NCI-H748 (cell line): ENCODE results near the gene UCK2.

ENCODE experiments used
- DNase-seq: peaks from one replicate; lab custom pipeline; 2025; ENCODE audit not compliant: unreplicated experiment; lab: John Stamatoyannopoulos, UW

Gene UCK2

GRCh38 chr1:165833358-165833757, 5.9 kb downstream of the UCK2 start:
- no peak for DNase-seq

GRCh38 chr1:165834229-165834628, 6.8 kb downstream of the UCK2 start:
- no peak for DNase-seq

DNA sequence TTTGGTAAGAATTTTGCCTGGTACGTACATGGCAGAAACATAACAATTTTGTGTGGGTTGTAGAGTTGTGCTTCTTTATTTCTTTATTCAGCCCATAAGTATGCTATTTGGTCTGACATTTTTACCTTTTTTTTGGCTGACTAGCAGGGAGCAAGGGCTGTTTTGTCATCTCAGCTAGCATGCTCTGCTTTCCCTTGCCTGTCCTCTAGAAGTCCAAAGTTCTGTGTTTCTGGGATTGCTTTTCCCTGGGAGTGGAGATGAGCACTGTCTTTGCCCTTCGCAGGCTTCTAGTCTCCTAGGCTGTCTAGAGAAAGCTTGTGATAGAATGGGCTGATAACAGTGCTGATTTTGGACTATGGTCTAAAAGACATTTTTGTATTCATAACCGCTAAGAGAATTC, 7.5 kb downstream of the UCK2 start:
- DNase-seq, result no peak

DNA sequence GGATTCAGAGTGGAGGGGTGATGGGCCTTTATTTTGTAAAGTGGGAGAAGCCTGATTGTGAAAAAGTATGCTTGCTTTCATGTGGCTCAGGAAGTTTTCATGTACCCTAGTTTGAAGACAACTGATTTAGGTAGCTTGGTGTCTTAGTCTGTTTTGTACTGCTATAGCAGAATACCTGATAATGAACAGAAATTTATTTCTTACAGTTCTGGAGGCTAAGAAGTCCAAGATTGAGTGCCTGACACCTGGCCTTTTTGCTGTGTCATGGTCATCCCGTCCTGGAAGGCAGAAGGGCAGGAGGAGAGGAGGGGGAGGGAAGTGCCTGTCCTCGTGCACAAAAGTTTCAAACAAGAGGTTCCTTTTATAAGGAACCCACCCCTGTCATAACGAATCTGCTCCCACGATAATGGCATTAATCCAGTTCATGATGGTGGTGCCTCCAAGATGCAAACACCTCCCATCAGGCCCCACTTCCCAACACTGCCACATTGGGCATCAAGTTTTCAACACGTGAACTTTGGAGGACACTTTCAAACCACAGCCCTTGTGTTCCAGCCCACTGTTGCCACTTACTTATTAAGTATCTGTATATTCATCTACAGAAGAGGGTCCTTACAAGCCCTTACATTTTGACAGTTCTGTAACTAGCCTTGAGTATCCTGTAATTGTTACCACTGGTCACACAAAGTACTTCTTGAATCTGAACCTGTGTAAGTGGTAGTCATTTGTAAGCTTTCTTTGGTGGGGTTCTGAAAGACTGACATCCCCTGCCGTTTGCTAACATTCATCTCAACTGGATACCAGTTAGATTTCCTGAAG, 9.5 kb downstream of the UCK2 start:
- no peak for DNase-seq

GRCh38 chr1:165837838-165838364, 10.5 kb downstream of the UCK2 start:
- no peak for DNase-seq

GRCh38 chr1:165840423-165840822, 13.0 kb downstream of the UCK2 start:
- no peak for DNase-seq

DNA sequence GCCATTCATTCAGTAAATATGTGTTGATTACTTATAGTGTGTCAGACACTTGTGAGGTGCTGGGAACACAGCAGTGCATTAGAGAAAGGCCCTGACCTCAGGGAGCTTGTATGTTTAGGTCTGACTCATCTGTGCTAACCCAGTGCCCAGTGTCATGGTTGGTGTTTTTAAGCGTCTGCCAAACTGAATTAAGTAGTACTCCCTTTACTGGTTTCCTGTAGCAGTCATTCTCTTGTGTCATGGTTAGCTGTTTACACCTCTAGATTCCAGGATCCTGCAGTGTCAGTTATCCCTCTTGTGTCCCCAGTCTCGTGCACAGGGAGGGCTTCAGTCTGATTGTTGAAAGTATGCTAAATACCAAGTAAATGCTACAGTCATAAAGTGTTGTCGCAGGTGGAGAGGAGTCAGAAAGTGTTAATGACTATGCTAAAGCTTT, 14.2 kb downstream of the UCK2 start:
- no peak for DNase-seq

GRCh38 chr1:165842023-165842670, 14.7 kb downstream of the UCK2 start:
- no peak for DNase-seq

DNA sequence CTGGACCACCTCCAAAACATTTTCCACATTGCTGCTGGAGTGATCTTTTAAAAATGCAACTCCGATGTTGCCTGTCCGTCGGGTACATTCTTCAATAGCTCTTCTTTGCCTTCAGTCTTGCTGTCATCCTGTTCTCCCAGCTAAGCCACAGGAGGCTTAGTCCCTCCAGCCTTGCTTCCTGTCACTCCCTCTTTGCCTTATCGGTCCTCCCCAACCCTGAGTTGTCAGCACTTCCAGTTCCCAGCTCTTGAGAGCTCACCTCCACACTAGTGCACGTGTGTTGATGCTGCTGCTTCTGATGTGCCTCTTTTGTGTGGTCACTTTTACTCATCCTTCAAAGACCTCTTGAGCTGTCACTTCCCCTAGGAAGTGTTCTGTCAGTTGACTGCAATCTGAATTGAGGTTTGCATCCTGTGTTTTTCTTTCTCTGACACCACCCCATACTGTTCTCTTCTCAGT, 15.3 kb downstream of the UCK2 start:
- no peak for DNase-seq

DNA sequence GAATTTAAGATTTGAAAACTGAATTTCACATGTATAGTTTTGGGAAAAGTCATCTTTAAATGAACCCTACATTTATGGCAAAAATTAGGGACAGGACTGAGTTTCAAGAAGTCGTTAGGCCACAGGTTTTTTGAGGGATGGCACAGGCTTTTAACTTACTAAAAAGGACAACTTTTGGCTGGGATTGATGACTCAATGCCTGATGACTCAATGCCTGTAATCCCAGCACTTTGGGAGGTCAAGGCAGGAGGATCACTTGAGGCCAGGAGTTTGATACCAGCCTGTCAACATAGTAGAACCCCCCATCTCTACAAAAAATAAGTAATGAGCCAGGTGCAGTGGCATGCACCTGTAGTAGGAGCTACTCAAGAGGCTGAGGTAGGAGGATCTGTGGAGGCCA, 15.9 kb downstream of the UCK2 start:
- no peak for DNase-seq

DNA sequence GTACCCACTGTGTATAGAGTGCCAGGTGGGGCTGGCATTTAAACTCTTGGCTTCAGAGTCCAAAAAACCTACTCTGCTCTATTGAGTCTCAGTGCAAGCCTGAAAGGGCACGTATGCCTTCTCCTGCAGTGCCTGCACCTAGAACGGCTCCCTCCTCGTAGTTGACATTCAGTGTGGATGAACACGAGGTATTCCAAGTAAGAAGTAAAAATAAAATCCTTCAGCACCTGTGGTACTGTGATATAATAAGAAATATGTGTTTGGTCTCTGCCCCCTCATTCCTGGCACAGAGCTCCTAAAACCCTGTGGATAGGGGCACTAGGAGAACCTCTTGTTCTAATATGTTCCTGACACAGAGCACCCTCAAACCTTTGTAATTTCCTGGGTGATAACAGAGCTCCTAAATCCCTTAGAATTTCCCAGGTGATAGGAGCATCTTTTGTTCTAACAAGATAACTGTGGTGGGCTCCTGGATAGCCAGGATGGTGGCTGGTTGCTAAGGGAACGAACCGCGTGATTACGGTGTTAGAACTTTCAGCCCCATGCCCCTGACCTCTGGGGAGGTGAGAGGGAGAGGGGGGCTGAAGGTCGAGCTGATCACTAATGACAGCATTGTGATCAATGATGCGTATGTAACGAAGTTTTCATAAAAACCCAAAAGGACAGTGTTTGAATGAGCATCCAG, 16.8 kb downstream of the UCK2 start:
- DNase-seq, result no peak

DNA sequence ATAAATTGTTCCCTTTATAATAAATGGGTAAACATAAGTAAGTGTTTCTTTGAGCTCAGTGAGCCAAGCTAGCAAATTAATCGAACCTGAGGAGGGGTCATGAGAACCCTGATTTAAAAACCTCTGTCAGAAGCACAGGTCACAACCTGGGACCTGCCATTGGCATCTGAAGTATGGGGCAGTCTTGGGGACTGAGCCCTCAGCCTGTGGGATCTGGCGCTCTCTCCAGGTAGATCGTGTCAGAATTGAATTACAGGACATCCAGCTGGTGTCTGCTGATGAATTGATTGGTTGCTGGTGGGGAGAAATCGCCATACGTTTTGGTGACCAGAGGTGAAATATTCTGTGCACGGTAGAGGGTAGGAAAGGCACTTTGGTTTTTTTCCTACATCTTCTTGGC, 17.5 kb downstream of the UCK2 start:
- no peak for DNase-seq

GRCh38 chr1:165845569-165845968, 18.2 kb downstream of the UCK2 start:
- no peak for DNase-seq

DNA sequence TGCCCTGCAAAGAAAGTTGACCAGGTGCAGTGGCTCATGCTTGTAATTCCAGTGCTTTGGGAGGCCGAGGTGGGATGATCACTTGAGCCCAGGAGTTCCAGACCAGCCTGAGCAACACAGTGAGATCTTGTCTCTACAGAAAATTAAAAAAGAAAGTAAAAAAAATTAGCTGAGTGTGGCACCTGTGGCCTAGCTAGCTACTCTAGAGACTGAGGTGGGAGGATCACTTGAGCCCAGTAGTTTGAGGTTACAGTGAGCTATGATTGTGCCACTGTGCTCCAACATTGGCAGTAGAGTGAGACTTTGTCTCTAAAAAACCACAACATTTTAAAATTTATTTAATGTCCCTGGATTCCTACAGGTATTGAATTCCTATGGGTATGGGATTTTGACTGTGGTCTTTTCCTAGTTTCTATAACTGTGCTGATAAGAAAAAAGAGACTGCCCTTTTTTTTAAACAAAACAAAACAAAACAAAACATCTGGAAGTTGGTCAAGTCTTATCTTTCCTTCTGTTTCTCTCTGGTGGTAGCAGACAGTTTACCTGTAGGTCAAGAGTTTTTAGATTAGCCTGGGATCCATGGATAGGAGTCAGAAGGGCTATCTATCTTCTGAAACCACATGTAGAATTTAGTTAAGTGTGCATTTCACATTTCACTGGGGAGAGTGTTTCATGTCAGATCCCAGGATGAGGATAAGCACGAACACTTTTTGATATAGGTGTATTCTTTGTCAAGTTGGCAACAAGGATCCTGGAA, 18.8 kb downstream of the UCK2 start:
- DNase-seq, result no peak

GRCh38 chr1:165847486-165847885, 20.1 kb downstream of the UCK2 start:
- no peak for DNase-seq

DNA sequence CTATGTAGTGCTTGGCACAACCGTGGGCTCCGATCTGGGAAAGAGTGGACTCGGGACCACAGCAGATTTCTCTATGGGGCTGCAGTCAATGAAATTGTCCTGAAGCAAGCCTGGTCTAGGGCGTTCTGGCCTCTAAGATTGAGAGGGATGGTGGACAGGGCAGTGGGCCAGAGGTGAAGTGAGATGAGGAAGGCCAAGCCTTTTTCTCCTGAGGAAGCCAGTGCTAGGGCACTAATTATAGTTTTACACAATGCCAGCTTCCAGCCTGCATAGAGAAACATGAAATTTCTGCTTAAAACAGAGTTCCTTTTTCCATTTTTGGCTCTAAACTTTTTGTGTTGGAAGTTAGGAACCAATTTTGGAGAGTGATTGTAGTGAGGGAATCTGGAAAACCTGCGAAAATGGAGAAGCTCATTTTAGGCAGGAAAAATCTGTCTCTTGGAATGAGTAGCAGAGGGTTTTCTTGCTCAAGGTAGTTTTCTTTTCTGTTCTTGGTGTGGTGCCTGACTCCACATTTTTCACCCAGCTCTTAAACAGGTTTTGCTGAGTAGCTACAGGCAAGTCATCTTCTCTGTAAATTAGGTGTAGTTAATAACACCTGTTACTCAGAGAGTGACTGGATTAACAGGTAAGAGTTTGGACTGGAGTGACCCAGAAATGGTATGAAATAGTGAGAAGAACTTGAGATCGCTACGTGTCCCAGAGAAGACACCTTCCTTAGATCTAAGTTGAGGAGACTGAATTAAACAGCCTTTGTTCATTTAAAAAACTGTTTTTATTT, 22.1 kb downstream of the UCK2 start:
- DNase-seq, result no peak

DNA sequence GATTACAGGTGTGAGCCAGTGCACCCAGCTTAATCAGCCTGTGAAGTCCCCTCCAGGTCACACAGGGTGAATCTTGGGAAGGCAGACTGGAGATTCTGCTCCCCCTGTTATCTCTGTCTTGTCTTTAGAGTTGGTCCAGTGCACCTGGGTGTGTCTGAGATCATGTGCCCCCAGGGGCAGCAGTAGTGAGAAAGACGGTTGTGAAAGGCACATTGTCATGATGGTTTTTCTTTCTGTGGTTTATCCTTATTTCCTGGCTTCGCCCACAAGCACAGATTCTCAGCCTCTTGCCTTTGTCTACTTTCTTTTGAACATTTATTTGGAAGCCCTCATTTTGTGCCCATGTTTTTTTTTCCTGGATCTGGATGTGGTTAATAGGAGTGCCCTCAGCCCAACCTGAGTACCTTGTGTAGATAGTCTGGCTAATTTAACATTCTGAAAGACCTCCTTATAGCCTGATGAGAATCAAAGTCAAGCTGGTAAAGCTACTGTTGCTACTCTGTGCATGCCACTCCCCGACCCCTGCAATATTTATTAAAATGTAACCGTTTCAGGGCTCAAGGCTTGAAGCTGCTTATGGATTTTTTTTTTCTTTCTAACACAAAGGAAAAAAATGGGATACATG, 23.7 kb downstream of the UCK2 start:
- DNase-seq, result no peak

DNA sequence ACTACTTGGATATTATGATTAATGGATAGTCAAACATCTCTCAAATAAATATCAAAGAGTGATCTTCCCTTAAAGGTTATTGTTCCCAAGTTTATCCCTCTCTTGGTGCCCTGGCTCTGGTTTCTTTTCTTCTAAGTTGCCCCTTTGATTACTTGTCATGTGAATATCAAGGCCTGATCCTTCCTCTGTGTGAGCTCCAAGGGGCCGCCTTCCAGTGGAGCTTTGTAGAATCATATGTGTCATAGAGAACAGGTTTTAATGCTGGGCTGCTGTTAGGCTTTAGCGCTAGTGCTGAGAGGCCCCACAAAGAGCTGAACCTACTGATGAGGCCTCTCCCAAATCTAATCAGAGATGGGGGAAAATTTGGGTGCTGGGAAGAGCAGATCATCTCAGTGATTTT, 25.5 kb downstream of the UCK2 start:
- no peak for DNase-seq

- no peak for DNase-seq
These were observed 26.2 kb downstream of the UCK2 start for GRCh38 chr1:165853528-165854075.
